GM21423 (cell line): ENCODE measurements around the gene KIF22.

Source experiments
- ATAC-seq: cut with Tn5 transposase; IDR thresholded peaks from one replicate; pipeline ENCODE4 v1.9.1; 2021; ENCODE audit warnings: mild to moderate bottlenecking, moderate library complexity; ENCODE audit not compliant: unreplicated experiment

Gene KIF22

GRCh38 chr16:29834079-29834478 is 43.5 kb downstream of the KIF22 start:
- no peak for ATAC-seq

GRCh38 chr16:29835926-29836325 is 45.4 kb downstream of the KIF22 start:
- no peak for ATAC-seq

GRCh38 chr16:29836623-29837022 is 46.1 kb downstream of the KIF22 start:
- no peak for ATAC-seq

GRCh38 chr16:29837841-29838240 is 47.3 kb downstream of the KIF22 start:
- ATAC-seq, result no peak

- no peak for ATAC-seq
These were observed 49.3 kb downstream of the KIF22 start for GRCh38 chr16:29839822-29840221.

- ATAC-seq, result no peak
These were observed 49.7 kb downstream of the KIF22 start for GRCh38 chr16:29840240-29840639.

GRCh38 chr16:29841631-29842030 is 51.1 kb downstream of the KIF22 start:
- ATAC-seq, result no peak

- ATAC-seq, result no peak
These were observed 52.3 kb downstream of the KIF22 start for GRCh38 chr16:29842732-29843346.

- no peak for ATAC-seq
These were observed 53.4 kb downstream of the KIF22 start for GRCh38 chr16:29843931-29844330.

- no peak for ATAC-seq
These were observed 54.2 kb downstream of the KIF22 start for GRCh38 chr16:29844575-29845331.

GRCh38 chr16:29845656-29846055 is 55.1 kb downstream of the KIF22 start:
- ATAC-seq, result no peak

- ATAC-seq, result no peak
These were observed 58.1 kb downstream of the KIF22 start for GRCh38 chr16:29848420-29849297.

- no peak for ATAC-seq
These were observed 59.0 kb downstream of the KIF22 start for GRCh38 chr16:29849505-29849904.

- no peak for ATAC-seq
These were observed 60.4 kb downstream of the KIF22 start for GRCh38 chr16:29850998-29851397.

- ATAC-seq, result no peak
These were observed 62.1 kb downstream of the KIF22 start for GRCh38 chr16:29852654-29853053.

- no peak for ATAC-seq
These were observed 64.1 kb downstream of the KIF22 start for GRCh38 chr16:29854520-29855100.
